Transverse colon (tissue), 4 donors: Measurements from ENCODE around the gene SNRNP70. TPM values are rescaled to one million over a fixed set of nuclear protein-coding genes. Genes with fewer than 3 reads are reported as not detected.

ENCODE experiments used
- DNase-seq: peaks from one replicate; pipeline ENCODE4 v3.0.0-alpha.2; 2019
- H3K27ac ChIP-seq, 4 donors: fragments of 200-600 bp; sonication (generic); 2 replicates each; pipeline ENCODE4 v1.5.1; 2016 to 2018; ENCODE audit warnings: inconsistent platforms in 4 of 4
- H3K27me3 ChIP-seq: fragments of 200-600 bp; sonication (generic); 2 replicates; pipeline ENCODE4 v1.5.1; 2017; ENCODE audit warnings: inconsistent platforms
- H3K36me3 ChIP-seq, 4 donors: fragments of 200-600 bp; sonication (generic); 2 replicates each; pipeline ENCODE4 v1.5.1; 2017 to 2019; ENCODE audit warnings: inconsistent platforms in 4 of 4
- H3K4me1 ChIP-seq, 4 donors: fragments of 200-600 bp; sonication (generic); 2 replicates each; pipeline ENCODE4 v1.5.1; 2017 to 2020; ENCODE audit warnings: inconsistent platforms in 4 of 4
- H3K4me3 ChIP-seq, 4 donors: fragments of 200-600 bp; sonication (generic); 1 replicate in 1 of 4; 2 replicates in 3 of 4; pipeline versions ENCODE4 v1.5.1 to v1.6.1; 2017 to 2019; ENCODE audit warnings: inconsistent platforms in 4 of 4
- H3K9me3 ChIP-seq, 2 donors: fragments of 200-600 bp; sonication (generic); 2 replicates each; pipeline ENCODE4 v1.5.1; 2017 to 2019; ENCODE audit warnings: inconsistent platforms in 2 of 2
- EP300 ChIP-seq: sonication (generic); formaldehyde crosslinking; IDR thresholded peaks from one replicate; pipeline ENCODE4 v1.6.1; 2017; ENCODE audit warnings: antibody characterized with exemption, low read depth
- POLR2A ChIP-seq: fragments of 450-650 bp; IDR thresholded peaks from one replicate; pipeline ENCODE4 v1.6.1; 2016; ENCODE audit warnings: antibody characterized with exemption, mild to moderate bottlenecking, moderate library complexity
- POLR2AphosphoS5 ChIP-seq, 3 donors: sonication (generic); formaldehyde crosslinking; IDR thresholded peaks; one replicate each; pipeline ENCODE4 v1.6.1; 2016; ENCODE audit warnings: antibody characterized with exemption in 3 of 3
- WGBS, 2 donors: methylation state at CpG; one replicate each; pipeline ENCODE4 v1.1.5; 2018; ENCODE audit warnings: low coverage in 1 of 2; 5-methylcytosine and 5-hydroxymethylcytosine counted together
- in situ Hi-C, 4 donors: fragments of 200-750 bp; cut with MboI; loops; one replicate each; pipeline versions ENCODE4 v1.15.0 to v1.15.1; 2017; ENCODE audit warnings: low sequenced_read_pairs in 3 of 4, low pct_ligation_motif_present in 1 of 4, low pct_unique_long_range_greater_than_20kb in 1 of 4
- intact Hi-C: fragments of 100-400 bp; cut with DNase I; formaldehyde crosslinking; loops from one replicate; pipeline ENCODE4 v1.15.1; 2023; ENCODE audit warnings: low total_unique reads
- total RNA-seq, 4 donors: library from RNA; depleted of rRNA; stranded (reverse); fragments of >200 nt; gene quantifications; one replicate each; pipeline ENCODE4 v1.1.0, GENCODE V29; 2016
- TF ChIP-seq, protein P1 (sequence below), 5 experiments: fragments of 200-600 bp in 3 of 5; fragments of 450-650 bp in 2 of 5; sonication (generic) in 3 of 5; IDR thresholded peaks; 1 replicate in 2 of 5; 2 replicates in 3 of 5; pipeline ENCODE4 v1.5.1; 2016 to 2017; ENCODE audit warnings: antibody characterized with exemption in 5 of 5, inconsistent platforms in 3 of 5, mild to moderate bottlenecking in 2 of 5, moderate library complexity in 1 of 5

The SNRNP70 gene
- total RNA-seq, 4 donors from 2014 or later: 216 to 682 (median 292) TPM

DNA sequence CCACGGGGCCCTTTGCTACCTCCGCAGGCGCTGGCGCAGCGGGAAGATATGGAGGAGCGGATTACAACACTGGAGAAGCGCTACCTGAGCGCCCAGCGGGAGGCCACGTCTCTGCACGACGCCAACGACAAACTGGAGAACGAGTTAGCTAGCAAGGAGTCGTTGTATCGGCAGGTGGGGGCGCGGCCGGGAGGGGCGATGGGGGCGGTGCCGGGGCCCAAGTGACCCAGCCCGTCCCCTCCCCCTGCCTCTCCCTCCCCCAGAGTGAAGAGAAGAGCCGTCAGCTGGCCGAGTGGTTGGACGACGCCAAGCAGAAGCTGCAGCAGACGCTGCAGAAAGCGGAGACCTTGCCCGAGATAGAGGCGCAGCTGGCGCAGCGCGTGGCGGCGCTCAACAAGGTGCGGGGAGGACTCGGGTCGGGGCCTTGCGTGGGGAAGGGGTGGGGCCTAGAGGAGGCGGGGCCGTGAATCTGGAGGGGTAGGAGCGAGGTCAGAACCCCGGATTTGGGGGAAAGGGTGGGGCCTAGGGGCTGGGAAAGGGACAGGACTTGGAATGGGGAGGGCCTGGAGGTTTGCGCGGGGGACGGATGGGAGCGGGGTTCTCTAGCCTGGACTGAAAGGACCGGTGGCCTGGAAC, 47.8 kb downstream of the SNRNP70 start:
- peak overlapping the region in 3 of 4 donors; percentile 7 to 39 (median 9) for H3K4me3 ChIP-seq
- H3K36me3 ChIP-seq: no peaks in the 10 kb centered on the region
- H3K27me3 ChIP-seq: no peaks in the 10 kb centered on the region
- DNase-seq: peak; percentile 58
- in situ Hi-C loops (no loop called here), intact Hi-C loops (no loop called here)
- WGBS, 2 donors: 31 to 50% methylated on average over 5 to 44 of the region's 49 CpGs
- TF ChIP-seq, protein P1, sequence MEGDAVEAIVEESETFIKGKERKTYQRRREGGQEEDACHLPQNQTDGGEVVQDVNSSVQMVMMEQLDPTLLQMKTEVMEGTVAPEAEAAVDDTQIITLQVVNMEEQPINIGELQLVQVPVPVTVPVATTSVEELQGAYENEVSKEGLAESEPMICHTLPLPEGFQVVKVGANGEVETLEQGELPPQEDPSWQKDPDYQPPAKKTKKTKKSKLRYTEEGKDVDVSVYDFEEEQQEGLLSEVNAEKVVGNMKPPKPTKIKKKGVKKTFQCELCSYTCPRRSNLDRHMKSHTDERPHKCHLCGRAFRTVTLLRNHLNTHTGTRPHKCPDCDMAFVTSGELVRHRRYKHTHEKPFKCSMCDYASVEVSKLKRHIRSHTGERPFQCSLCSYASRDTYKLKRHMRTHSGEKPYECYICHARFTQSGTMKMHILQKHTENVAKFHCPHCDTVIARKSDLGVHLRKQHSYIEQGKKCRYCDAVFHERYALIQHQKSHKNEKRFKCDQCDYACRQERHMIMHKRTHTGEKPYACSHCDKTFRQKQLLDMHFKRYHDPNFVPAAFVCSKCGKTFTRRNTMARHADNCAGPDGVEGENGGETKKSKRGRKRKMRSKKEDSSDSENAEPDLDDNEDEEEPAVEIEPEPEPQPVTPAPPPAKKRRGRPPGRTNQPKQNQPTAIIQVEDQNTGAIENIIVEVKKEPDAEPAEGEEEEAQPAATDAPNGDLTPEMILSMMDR (IDR thresholded peaks at IDR 0.05): no peak
- TF ChIP-seq POLR2AphosphoS5 (IDR thresholded peaks at IDR 0.05): peak in 1 of 3 donors; percentile 40
- TF ChIP-seq EP300: no peak
- peaks cover 6 to 39% (median 26%) of the 10 kb centered on the region in 4 donors for H3K4me1 ChIP-seq
- peak overlapping the region; percentile 15 to 76 (median 64) for H3K27ac ChIP-seq
- no peaks in the 10 kb centered on the region for H3K9me3 ChIP-seq

DNA sequence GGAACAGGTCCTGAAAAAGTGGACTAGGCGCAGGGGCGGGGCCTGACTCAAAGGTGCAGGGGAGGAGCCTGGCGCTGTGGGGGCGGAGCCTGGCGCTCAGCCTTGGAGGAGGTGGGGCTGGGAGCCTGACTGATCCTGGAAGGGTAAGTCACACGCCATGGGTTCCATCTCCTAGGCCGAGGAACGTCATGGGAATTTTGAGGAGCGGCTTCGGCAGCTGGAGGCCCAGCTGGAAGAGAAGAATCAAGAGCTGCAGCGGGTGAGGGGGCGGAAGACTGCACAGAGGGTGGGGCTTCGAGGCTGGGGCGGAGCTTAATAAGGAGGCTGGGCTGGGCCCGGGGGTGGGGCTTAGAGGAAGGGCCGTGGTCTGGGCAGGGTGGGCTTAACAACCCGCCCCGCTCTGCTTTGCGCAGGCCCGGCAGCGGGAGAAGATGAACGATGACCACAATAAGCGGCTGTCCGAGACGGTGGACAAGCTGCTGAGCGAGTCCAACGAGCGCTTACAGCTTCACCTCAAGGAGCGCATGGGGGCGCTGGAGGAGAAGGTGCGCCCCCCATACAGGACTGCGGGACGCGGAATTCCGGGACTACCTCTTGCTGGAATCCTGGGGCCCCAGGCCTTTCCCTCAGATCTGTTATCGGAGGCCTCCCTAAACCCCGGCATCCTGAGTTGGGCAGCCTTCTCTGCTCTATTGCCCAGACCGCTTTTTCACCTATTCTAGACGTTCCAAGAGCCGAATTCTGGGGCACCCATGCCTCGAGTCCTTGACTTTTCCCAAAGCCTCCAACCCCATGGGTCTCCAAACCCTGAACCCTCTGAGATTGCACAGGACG, 48.6 kb downstream of the SNRNP70 start:
- in situ Hi-C loops (no loop called here), intact Hi-C loops (no loop called here)
- Histone ChIP-seq H3K36me3 (no peaks in the 10 kb centered on the region), H3K27me3 (no peaks in the 10 kb centered on the region), H3K27ac (peak overlapping the region; percentile 35 to 76 (median 64)), H3K9me3 (no peaks in the 10 kb centered on the region), H3K4me1 (peaks cover 0 to 32% (median 20%) of the 10 kb centered on the region in 4 donors), H3K4me3 (peak overlapping the region in 2 of 4 donors; percentile 9 to 39)
- 50 to 55% methylated on average over 7 to 42 of the region's 42 CpGs for WGBS, 2 donors
- no peak for TF ChIP-seq POLR2AphosphoS5 (IDR thresholded peaks at IDR 0.05)
- TF ChIP-seq, protein P1 (IDR thresholded peaks at IDR 0.05): no peak
- TF ChIP-seq POLR2A: no peak
- no peak for TF ChIP-seq EP300
- DNase-seq: peak; percentile 85

DNA sequence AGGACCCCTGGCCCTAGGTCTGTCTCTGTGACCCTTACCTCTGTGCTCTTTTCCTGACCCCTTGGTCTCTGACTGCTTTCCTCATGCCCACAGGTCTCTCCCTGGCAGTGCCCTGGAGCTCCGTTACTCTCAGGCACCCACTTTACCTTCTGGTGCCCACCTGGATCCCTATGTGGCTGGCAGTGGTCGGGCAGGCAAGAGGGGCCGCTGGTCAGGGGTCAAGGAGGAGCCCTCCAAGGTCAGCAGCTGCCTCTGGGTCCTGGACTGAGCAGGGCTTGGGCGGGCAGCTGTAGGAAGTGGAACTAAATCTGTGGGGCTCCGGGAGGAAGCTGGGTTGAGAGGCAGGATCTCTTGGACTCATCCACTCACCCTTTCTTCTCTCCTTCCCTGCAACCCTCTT, 50.4 kb downstream of the SNRNP70 start:
- H3K4me3 ChIP-seq: no peak overlapping the region
- peaks cover 0 to 31% (median 20%) of the 10 kb centered on the region in 4 donors for H3K4me1 ChIP-seq
- DNase-seq: no peak
- no peaks in the 10 kb centered on the region for H3K36me3 ChIP-seq
- in situ Hi-C loops (no loop called here), intact Hi-C loops (no loop called here)
- no peaks in the 10 kb centered on the region for H3K27me3 ChIP-seq
- TF ChIP-seq, protein P1 (IDR thresholded peaks at IDR 0.05): no peak
- TF ChIP-seq EP300 (no peak), POLR2A (no peak), POLR2AphosphoS5 (IDR thresholded peaks at IDR 0.05) (no peak)
- peak overlapping the region; percentile 20 to 61 (median 44) for H3K27ac ChIP-seq
- WGBS, 2 donors: 78% methylated on average over 5 of the region's 5 CpGs; no CpG with 5 or more reads in 1 of the 2 donors
- no peaks in the 10 kb centered on the region for H3K9me3 ChIP-seq

DNA sequence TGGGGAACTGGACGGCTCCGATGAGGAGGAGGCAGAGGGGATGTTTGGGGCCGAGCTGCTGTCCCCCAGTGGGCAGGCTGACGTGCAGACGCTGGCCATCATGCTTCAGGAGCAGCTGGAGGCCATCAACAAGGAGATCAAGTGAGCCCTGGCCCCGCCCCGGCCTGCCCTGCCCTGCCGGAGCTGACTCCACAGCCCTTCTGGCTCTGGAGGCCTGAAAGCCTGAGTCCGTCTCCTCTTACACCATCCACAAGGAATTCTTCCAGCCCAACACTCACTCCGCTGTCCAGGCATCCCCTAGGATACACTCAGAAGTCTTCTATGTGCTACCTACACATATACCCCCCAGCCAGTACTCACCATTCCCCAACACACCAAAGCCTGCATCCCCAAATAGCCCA, 51.5 kb downstream of the SNRNP70 start:
- peak in 1 of 3 donors; percentile 49 for TF ChIP-seq POLR2AphosphoS5 (IDR thresholded peaks at IDR 0.05)
- TF ChIP-seq, protein P1 (IDR thresholded peaks at IDR 0.05): no peak
- WGBS, 2 donors: 68% methylated on average over 10 of the region's 10 CpGs; no CpG with 5 or more reads in 1 of the 2 donors
- Histone ChIP-seq H3K4me3 (no peak overlapping the region), H3K27ac (peak overlapping the region; percentile 48 to 62 (median 60)), H3K27me3 (no peaks in the 10 kb centered on the region), H3K9me3 (no peaks in the 10 kb centered on the region), H3K4me1 (peaks cover 0 to 31% (median 20%) of the 10 kb centered on the region in 4 donors), H3K36me3 (no peaks in the 10 kb centered on the region)
- intact Hi-C loops (no loop called here), in situ Hi-C loops (no loop called here)
- peak; percentile 54 for DNase-seq
